ENCODE measurements around the gene ETV3.

ETV3 gene

GRCh38 chr1:157081707-157082106 is 56.5 kb downstream of the ETV3 start:
- in situ Hi-C loops (cut with MboI; ENCODE audit: low pct_unique_long_range_greater_than_20kb, low sequenced_read_pairs), result no loop called here
- DNase-seq, result no peak

- in situ Hi-C loops (cut with MboI; ENCODE audit: low pct_unique_long_range_greater_than_20kb, low sequenced_read_pairs), result no loop called here
- DNase-seq, result no peak
Measured at GRCh38 chr1:157080714-157081113, 57.5 kb downstream of the ETV3 start.

- in situ Hi-C loops (cut with MboI; ENCODE audit: low pct_unique_long_range_greater_than_20kb, low sequenced_read_pairs), result no loop called here
- DNase-seq, result no peak
Measured at GRCh38 chr1:157077394-157077793, 60.8 kb downstream of the ETV3 start.

GRCh38 chr1:157073944-157074685 is 64.1 kb downstream of the ETV3 start:
- DNase-seq, result peak; percentile 76
- in situ Hi-C loops (cut with MboI; ENCODE audit: low pct_unique_long_range_greater_than_20kb, low sequenced_read_pairs), result no loop called here
